Prostate gland (tissue), 2 donors: ENCODE measurements around the gene TRPT1.

Experiments used
- POLR2AphosphoS5 ChIP-seq: sonication (generic); formaldehyde crosslinking; IDR thresholded peaks from one replicate; pipeline ENCODE4 v1.6.1; 2017; ENCODE audit warnings: antibody characterized with exemption
- TF ChIP-seq, protein P1 (sequence below), 4 experiments: fragments of 200-600 bp in 2 of 4; fragments of 450-650 bp in 2 of 4; sonication (generic) in 2 of 4; IDR thresholded peaks; 1 replicate in 3 of 4; 2 replicates in 1 of 4; pipeline ENCODE4 v1.5.1; 2016 to 2019; ENCODE audit warnings: antibody characterized with exemption in 4 of 4, mild to moderate bottlenecking in 2 of 4, moderate library complexity in 2 of 4

DNA sequence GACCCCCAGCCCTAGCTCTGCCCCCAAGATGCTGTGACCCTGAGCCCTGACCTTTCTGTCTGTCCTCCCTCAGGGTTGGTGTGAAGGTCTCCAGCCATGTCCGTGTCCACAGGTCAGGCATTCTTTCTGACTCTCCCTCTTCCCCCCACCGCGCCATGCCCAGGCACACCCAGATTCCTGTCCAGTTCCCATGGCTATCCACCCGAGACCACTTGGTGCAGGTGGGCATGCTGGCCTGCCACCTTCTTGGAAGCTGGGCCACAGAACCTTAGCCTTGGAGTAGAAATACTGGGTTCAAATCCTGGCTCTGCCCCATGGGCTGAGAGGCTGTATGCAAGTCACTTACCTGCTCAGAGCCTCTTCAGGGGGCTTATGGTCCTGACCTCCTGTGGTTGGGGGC lies 23.1 kb upstream of the TRPT1 start:
- TF ChIP-seq, protein P1, sequence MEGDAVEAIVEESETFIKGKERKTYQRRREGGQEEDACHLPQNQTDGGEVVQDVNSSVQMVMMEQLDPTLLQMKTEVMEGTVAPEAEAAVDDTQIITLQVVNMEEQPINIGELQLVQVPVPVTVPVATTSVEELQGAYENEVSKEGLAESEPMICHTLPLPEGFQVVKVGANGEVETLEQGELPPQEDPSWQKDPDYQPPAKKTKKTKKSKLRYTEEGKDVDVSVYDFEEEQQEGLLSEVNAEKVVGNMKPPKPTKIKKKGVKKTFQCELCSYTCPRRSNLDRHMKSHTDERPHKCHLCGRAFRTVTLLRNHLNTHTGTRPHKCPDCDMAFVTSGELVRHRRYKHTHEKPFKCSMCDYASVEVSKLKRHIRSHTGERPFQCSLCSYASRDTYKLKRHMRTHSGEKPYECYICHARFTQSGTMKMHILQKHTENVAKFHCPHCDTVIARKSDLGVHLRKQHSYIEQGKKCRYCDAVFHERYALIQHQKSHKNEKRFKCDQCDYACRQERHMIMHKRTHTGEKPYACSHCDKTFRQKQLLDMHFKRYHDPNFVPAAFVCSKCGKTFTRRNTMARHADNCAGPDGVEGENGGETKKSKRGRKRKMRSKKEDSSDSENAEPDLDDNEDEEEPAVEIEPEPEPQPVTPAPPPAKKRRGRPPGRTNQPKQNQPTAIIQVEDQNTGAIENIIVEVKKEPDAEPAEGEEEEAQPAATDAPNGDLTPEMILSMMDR (IDR thresholded peaks at IDR 0.05): no peak
- TF ChIP-seq POLR2AphosphoS5: no peak
